Ovary (tissue), 9 donors: ENCODE data around the gene CLCN2. TPM values are rescaled to one million over a fixed set of nuclear protein-coding genes. Genes with fewer than 3 reads are reported as not detected.

Source experiments
- DNase-seq, 5 donors: peaks; one replicate each; pipeline ENCODE4 v3.0.0-alpha.2; 2019 to 2020
- H3K27ac ChIP-seq, 2 donors: fragments of 200-600 bp; one replicate each; pipeline versions ENCODE4 v1.5.1 to v1.8.0; 2019 to 2022
- H3K27me3 ChIP-seq: fragments of 200-600 bp; one replicate; pipeline ENCODE4 v1.8.0; 2022
- H3K36me3 ChIP-seq: fragments of 200-600 bp; sonication (generic); one replicate; pipeline ENCODE4 v1.5.1; 2019
- H3K4me1 ChIP-seq: one replicate; pipeline ENCODE4 v1.8.1; 2013; ENCODE audit warnings: mild to moderate bottlenecking, moderate library complexity; ENCODE audit not compliant: insufficient read depth
- H3K4me3 ChIP-seq: fragments of 200-600 bp; sonication (generic); one replicate; pipeline ENCODE4 v1.5.1; 2017
- H3K9me3 ChIP-seq, 2 donors: fragments of 200-600 bp in 1 of 2; sonication (generic) in 1 of 2; one replicate each; pipeline versions ENCODE4 v1.5.1 to v1.8.1; 2013 to 2019; ENCODE audit warnings: mild to moderate bottlenecking in 1 of 2, moderate library complexity in 1 of 2
- CTCF ChIP-seq, 3 donors: fragments of 450-650 bp in 2 of 3; fragments of 200-600 bp in 1 of 3; IDR thresholded peaks; one replicate each; pipeline versions ENCODE4 v1.5.1 to v1.8.0; 2016 to 2022; ENCODE audit warnings: antibody characterized with exemption in 3 of 3, mild to moderate bottlenecking in 1 of 3
- EP300 ChIP-seq: sonication (generic); formaldehyde crosslinking; IDR thresholded peaks from one replicate; pipeline ENCODE4 v1.6.1; 2017; ENCODE audit warnings: antibody characterized with exemption
- POLR2A ChIP-seq: fragments of 450-650 bp; IDR thresholded peaks from one replicate; pipeline ENCODE4 v1.6.1; 2017; ENCODE audit warnings: antibody characterized with exemption, mild to moderate bottlenecking, moderate library complexity
- WGBS, 3 donors: extraction: QIAGEN DNeasy Blood & Tissue Kit in 1 of 3; methylation state at CpG; one replicate each; pipeline versions ENCODE4 v1.1.5 to v1.1.7; 2013 to 2017; 5-methylcytosine and 5-hydroxymethylcytosine counted together
- intact Hi-C, 4 donors: fragments of 100-400 bp; cut with DNase I; formaldehyde crosslinking; loops; one replicate each; pipeline versions ENCODE4 v1.11.0 to v1.15.1; 2022 to 2023
- polyA plus RNA-seq, 2 donors: library from polyadenylated mRNA; stranded (reverse); fragments of 200-250 nt in 1 of 2; fragments of 350-450 nt in 1 of 2; fragmentation: Illumina TruSeq in 1 of 2; extraction: RNeasy Lipid Tissue Mini Kit (QIAGEN cat#74804) in 1 of 2; gene quantifications; one replicate each; pipeline ENCODE4 v1.2.3, GENCODE V29; 2013 to 2014
- total RNA-seq, 7 donors: library from RNA; depleted of rRNA in 2 of 7; stranded (reverse); fragments of >200 nt in 2 of 7; fragmentation: NEBNext Ultra II Directional in 3 of 7; extraction: Animal tissue kit (Norgen Biotek cat#: 25700) in 3 of 7; gene quantifications; one replicate each; pipeline versions ENCODE4 v1.1.0 to v1.2.4, GENCODE V29; 2016 to 2023
- donor health status: DM: no; HTN: no; CAD: no; lungs with moderate emphysema.
- donor health status: DM: no; HTN: no; CAD: no.
- donor health status: Bipolar disorder and iron deficiency.
- donor health status: DM: yes; HTN: yes; CAD: no.
- donor health status: DM: no; HTN: no; CAD: no.
- donor health status: DM: yes; HTN: yes; CAD: no.

CLCN2 gene
- total and polyA plus RNA-seq, 9 donors, result 3.5 to 18.0 (median 11.7) TPM

GRCh38 chr3:184351511-184352148 lies 9.8 kb downstream of the CLCN2 start:
- TF ChIP-seq POLR2A (no peak), EP300 (no peak), CTCF (IDR thresholded peaks at IDR 0.05) (no peak)
- Histone ChIP-seq H3K4me1 (peaks cover 12% of the 10 kb centered on the region), H3K9me3 (no peaks in the 10 kb centered on the region), H3K27me3 (no peaks in the 10 kb centered on the region), H3K27ac (peak overlapping the region in 1 of 2 donors; percentile 34), H3K4me3 (no peak overlapping the region), H3K36me3 (no peaks in the 10 kb centered on the region)
- DNase-seq, result peak in 3 of 5 donors; percentile 58 to 71 (median 66)
- 21 to 26% (median 23%) methylated on average over 9 of the region's 9 CpGs for WGBS, 3 donors
- intact Hi-C loops, result loop anchor here in 1 of 4 donors (10.0 kb wide), 1 partner anchor 47 kb away; no protein-coding TSS in a partner anchor

GRCh38 chr3:184350618-184351017 lies 10.8 kb downstream of the CLCN2 start:
- WGBS, 3 donors, result 92 to 97% (median 93%) methylated on average over 6 of the region's 6 CpGs
- Histone ChIP-seq H3K9me3 (no peaks in the 10 kb centered on the region), H3K4me1 (peaks cover 12% of the 10 kb centered on the region), H3K4me3 (no peak overlapping the region), H3K36me3 (no peaks in the 10 kb centered on the region), H3K27me3 (no peaks in the 10 kb centered on the region), H3K27ac (no peak overlapping the region)
- no peak for DNase-seq
- intact Hi-C loops, result loop anchor here in 1 of 4 donors (10.0 kb wide), 1 partner anchor 46 kb away; no protein-coding TSS in a partner anchor
- no peak for TF ChIP-seq EP300
- no peak for TF ChIP-seq POLR2A
- TF ChIP-seq CTCF (IDR thresholded peaks at IDR 0.05), result no peak

GRCh38 chr3:184349563-184350470 lies 11.6 kb downstream of the CLCN2 start:
- Histone ChIP-seq H3K9me3 (no peaks in the 10 kb centered on the region), H3K4me1 (peaks cover 12% of the 10 kb centered on the region), H3K36me3 (no peaks in the 10 kb centered on the region), H3K27me3 (no peaks in the 10 kb centered on the region), H3K27ac (no peak overlapping the region), H3K4me3 (no peak overlapping the region)
- DNase-seq, result no peak
- no peak for TF ChIP-seq EP300
- TF ChIP-seq CTCF (IDR thresholded peaks at IDR 0.05), result no peak
- TF ChIP-seq POLR2A, result no peak
- intact Hi-C loops, result loop anchor here in 2 of 4 donors (2.0 to 10.0 kb wide), 2 partner anchors 31 to 45 kb away; partner anchors contain the start of gene CHRD (in 1 of the 2)
- WGBS, 3 donors, result 72 to 83% (median 81%) methylated on average over 10 of the region's 10 CpGs

GRCh38 chr3:184348057-184348382 lies 13.4 kb downstream of the CLCN2 start:
- Histone ChIP-seq H3K36me3 (no peaks in the 10 kb centered on the region), H3K4me1 (peaks cover 12% of the 10 kb centered on the region), H3K4me3 (no peak overlapping the region), H3K27me3 (no peaks in the 10 kb centered on the region), H3K27ac (peak overlapping the region in 1 of 2 donors; percentile 43), H3K9me3 (no peaks in the 10 kb centered on the region)
- no peak for DNase-seq
- 50 to 66% (median 57%) methylated on average over 4 of the region's 4 CpGs for WGBS, 3 donors
- no peak for TF ChIP-seq EP300
- no peak for TF ChIP-seq POLR2A
- no peak for TF ChIP-seq CTCF (IDR thresholded peaks at IDR 0.05)
- intact Hi-C loops, result loop anchor here in 1 of 4 donors (2.0 kb wide), 1 partner anchor 33 kb away; the partner anchor contains the start of gene CHRD
